Stimulated activated CD8-positive, alpha-beta memory T cell treated with anti-CD3 and anti-CD28 coated beads, Interleukin-7, amount 100 ng/mL, for 1 hour (primary cell): ENCODE data around the gene ARHGAP24.

ENCODE experiments used
- DNase-seq, 2 donors: peaks; one replicate each; pipeline ENCODE4 v3.0.0-alpha.2; 2020; ENCODE audit warnings: low read depth in 2 of 2

The ARHGAP24 gene

DNA sequence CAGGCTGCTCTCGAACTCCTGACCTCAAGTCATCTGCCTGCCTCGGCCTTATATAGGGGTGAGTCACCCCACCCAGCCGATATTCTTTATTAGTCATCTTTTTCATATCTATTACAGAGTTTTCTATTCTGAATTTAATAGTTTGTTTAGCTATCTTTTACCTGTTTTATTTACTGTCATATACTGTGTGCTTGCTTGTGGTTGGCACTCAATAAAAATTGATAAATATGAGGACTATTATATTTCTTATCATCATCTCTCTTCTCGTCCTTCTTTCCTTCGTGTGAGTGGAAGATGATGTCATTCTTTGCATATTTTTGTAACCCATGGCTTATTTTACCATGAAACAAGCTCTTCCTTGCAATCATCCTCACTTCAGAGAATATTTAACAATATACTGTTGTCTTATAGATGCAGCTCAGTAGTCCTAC is 265.5 kb downstream of the ARHGAP24 start:
- DNase-seq = no peak

DNA sequence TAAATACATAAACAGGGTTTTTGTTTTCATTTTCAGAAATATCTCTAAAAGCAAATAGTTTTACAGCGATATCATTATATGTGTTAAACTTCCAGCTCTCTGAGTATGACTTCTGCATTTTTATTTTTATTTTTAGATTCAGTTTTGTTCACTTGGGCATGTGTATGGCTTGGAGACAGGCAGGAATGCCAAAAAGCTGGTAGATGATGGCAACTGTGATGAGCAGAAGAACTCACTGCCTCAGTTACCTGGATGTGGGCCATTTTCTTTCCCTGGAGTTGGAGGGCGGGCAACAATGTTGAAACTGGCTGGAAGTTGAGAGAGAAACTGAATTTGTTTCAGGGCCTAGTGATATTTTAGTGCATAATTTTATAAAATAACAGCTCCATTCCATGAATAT is 266.4 kb downstream of the ARHGAP24 start:
- no peak for DNase-seq

DNA sequence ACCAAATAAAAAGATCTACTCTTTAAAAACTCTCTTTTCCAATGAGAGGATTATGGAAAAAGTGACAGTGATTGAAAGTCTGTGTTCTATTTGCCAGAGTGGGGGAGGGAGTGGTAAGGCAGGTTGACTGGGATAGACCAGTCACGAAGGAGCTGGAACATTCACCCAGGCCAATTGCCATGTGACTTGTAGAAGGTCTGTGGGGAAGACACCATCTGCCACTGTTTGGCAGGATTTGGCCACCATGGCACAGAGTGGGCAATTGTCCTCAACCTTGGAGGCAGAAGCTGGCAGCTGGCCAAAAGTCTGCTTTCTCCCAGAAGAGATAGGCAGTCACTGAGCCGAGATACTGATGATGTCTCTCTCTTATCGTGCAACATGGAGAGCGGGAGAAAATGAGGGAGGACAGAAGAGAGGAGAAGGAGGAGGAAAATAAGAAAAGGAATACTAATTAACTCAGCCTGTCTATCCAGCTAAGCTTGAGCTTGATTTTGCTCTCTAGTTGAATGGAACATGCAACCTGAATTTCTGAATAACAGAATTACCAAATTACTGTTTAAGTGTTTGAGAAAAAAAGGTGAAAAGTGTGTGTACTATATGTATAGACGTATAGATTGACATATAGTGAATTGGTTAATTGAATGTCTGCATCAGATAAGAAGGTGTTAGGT is 267.1 kb downstream of the ARHGAP24 start:
- DNase-seq = no peak

DNA sequence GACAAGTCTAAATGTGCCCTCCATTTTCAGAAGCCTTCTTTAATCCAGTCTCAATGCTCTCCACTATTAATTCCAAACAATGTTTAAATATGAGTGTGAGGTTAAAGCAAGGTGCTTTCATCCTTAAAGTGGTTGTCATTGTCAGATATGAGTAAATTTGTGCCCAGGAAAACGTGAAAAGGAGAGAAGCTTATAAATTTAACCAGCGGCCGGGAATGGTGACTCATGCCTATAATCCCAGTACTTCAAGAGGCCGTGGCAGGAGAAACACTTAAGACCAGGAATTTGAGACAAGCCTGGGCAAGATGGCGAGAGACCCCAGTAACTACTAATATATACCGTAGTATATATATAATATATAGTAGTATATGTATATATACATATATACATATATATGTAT is 270.0 kb downstream of the ARHGAP24 start:
- no peak for DNase-seq

DNA sequence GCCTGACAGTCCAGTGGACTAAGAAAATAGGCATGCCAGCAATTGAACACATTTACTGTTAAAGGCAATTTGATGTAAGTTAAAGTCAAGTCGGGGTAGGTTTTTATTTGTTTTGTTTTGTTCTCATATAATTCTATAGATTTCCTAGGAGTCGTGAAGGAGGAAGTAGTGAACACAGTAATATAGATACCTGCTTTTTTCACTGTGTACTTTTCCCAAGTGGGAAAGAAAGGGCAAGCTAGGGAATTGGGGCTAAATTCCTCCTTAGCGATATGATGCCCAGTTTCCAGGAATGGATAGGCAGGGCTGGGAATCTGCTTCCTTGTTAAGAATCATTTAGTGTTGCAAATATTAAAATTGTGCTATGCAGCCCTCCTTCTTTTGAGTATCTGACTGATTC is 271.0 kb downstream of the ARHGAP24 start:
- no peak for DNase-seq

DNA sequence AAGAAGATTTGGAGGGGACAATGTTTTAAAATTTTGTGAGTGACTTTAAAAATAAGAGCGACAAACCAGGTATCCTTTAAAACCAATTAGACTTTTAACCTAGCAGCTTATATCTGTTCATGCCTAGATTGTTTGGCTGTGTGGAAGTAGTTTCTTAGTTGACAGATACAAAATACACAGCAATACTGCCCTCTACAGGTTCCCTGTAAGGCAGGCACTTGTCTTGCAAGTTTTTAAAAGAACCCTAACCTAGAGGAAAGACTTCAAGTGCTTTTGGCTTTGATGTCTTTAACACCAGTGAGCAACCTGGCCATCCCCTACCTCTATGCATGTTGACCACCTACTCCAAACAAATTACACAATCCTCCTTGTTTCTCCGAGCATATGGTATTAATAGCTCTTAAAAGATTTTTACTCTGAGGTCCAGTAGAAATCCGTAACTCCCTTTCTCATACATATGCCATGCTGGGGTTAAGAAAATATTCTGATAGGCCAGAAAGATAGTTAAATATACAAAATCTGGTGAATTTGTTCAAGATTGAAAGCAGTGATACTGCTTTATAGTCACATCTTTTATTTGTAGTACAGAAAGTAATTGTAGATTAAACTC is 273.0 kb downstream of the ARHGAP24 start:
- DNase-seq = no peak

DNA sequence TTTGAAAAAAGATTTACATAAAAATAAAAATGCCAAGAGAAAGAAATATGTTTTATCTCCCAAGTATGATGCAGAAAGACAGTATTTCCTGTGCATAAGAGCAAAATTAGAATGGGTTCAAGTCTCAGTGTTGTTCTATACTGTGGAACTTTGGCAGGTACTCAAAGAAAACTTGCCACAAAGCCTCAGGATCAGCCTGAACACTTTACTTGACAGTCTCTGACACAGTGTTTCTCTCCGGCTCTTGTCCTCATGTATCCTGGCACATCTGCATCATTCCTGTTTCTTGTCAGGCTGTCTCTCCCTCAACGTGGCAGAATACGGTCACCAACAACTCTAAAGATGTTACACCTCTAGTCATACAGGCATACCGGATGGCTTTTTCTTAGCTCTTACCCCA is 273.7 kb downstream of the ARHGAP24 start:
- DNase-seq = no peak

DNA sequence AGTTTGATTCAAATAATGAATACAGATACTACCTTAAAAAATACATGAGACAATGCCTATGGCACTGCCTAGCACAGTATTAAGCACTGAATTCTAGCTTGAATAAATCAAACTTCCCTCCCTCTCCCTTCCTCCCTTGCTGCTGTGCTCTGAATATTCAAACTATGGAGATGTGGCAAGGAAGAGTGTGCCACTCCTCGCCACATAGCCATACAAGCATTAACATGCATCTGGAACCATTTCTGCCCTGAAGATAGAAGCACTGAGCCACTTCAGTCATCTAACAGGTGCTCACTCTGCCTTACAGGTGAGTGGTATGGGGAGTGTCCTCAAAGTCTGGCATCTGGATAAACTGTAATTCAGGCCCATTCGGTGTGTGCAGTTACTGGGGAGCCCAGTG is 276.9 kb downstream of the ARHGAP24 start:
- DNase-seq = no peak

DNA sequence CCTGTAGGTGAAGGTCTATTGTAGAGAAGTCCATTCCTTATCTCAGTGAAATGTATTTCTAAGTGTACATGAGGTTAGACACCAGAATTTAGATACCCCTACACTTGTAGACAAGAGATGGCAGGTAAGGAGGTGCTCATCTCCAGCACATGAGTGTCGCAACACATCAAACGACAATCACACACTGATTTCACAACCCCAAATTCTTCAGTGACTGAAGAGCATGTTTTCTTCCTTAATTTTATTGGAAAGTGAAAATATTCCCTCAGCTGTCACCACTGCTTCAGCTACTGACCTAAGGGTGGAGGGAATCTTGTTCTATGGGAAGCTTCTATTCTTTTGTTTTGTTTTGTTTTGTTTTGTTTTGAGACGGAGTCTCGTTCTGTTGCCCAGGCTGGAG is 280.3 kb downstream of the ARHGAP24 start:
- no peak for DNase-seq

DNA sequence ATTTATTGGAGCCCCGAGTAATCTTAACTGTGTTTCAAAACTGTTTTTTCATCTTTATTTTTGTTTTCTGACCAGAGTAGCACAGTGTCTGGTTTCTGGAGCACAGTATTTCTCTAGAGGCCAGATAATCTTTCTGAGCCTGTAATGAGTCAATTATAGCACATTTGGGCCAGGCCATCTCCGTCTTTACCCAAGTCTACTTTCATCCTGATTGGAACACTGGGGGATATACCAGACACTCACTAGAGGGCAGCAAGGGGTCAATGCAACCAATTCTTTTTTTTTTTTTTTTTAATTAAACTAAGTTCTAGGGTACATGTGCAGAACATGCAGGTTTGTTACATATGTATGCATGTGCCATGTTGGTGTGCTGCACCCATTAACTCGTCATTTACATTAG is 282.0 kb downstream of the ARHGAP24 start:
- DNase-seq = no peak

DNA sequence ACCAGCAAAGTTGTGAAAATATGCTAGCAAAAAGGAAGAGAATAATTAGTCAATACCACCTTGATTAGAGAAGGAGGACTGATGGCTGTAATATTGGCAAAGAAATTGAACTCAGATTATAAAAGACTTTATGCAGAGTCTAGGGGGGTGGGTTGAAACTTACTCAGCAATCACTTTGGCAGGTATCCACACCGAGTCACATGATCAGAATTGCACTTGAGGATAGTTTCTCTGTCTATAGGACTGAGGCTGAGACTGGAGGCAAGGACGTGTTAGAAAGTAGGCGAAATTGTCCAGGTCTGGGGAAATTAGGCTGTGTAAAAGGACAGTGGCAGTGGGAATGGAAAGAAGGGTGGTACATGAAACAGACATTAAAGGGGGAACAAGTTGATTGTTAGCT is 284.4 kb downstream of the ARHGAP24 start:
- DNase-seq = no peak

DNA sequence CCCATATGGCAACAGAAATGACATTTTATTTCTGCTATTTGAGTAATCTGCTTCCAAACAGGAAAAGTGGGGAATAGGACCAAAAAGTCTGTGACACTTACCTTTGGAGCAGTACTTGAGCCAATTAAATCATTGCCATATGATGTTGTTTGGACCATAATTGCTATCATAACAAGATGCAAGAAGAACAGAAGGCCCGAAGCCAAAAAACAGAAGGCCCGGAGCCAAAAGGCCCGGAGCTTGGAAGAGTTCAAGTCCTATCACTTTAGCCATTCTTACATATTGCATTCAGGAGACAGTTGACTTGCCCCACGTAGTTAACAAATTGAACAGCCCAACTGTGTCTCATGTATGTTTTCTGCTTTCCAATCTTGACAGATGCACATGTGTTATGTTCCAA is 285.6 kb downstream of the ARHGAP24 start:
- DNase-seq = no peak

DNA sequence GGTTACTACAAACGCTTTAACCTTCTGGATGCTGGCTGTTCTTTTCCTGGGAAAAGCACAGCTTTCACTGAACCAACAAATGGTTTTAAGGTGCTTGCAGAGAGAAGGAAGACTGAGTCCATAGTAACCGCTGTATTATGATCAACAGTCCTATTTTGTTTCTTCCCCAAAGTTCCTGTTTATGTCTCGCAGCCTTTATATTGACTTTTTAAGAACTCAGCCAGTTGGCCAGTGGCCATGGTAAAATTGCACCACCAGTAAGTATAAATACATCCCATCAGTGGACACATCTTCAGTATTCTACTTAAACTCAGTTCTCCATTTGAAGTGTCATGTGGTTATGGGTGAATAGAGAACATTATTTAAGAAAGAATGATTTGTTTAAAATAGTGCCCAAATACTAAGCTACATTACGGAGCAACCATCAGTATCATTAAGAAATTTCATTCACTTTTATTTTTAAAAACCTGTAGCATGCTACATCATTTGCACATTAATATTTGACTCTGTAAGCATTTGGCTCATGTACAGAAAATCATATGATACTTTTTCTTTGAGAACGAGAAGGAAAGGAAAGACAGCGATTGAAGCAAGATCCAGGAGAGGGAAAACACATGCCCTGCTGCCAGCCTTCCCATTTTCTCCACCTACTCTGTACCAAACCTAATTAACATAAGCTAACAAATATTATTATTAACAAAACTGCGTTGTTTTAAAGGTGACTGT is 287.0 kb downstream of the ARHGAP24 start:
- DNase-seq = no peak

DNA sequence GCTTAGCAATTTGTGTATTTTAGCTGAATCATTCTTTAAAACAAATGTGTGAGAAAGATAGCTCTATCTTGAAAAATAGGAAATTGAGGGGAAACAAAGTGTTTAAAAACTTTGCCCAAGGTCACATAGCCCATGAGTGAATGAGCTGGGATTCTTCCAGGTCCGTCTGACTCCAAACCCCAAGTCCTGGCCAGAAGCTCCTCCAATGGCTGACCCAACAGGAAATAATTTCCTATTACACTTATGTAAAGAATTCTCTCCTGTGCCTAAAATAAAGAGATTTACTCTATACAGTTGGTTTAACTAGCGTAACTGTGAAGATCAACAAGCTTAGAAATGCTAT is 287.6 kb downstream of the ARHGAP24 start:
- DNase-seq = no peak

DNA sequence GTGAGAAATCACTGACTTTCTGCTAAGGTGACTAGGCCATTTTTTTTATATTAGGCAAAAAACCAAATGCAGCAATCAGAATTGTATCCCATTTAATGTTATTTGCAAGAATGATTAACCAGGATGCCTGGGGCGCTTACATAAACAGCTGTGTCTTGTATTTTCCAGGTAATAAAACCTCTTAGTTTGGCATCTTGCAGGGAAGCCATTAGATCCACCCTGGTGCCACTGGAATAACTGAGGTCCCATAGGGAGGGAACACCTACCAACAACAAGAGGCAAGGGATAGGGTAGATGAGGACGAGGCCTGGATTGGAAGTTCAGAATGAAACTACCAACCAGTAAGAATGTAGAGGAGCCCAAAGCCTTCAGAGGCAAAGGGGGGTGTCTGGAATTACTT is 288.3 kb downstream of the ARHGAP24 start:
- DNase-seq = no peak

DNA sequence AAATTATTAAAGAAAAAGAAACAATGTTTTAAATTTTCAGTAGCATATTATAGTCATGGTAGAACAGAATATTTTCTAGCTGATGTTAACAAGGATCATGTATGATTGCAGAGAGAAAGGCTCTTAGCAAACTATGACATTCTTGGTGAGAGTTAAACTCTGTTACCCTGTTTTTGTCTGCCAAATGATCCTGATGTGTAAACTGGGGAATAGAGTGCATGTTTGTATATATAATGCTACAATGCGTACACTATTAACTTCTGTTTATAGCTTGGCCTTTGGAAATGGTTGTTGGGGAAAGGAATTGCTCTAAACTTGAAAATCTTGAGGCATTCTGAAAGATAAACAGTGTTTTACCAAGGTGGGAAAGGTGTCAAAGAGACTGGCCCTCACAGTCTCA is 292.7 kb downstream of the ARHGAP24 start:
- DNase-seq = no peak

DNA sequence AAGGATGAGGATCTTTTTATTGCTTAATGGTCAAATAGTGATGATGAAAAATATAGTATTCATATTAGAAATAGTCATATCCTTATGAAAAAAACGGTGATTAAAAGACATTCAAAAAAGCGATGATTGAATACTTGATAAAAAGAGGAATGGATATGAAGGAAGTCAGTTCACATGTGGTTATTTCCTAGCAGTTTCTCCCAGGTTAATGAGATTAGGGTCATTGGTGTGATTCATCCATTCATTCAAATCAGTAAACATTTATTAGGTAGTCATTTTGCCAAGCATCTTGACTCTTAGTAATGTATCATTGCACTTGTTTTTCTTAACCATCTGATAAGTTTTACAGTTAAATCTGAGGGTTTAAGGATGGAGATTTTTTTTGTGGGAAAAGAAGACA is 294.1 kb downstream of the ARHGAP24 start:
- DNase-seq = no peak

DNA sequence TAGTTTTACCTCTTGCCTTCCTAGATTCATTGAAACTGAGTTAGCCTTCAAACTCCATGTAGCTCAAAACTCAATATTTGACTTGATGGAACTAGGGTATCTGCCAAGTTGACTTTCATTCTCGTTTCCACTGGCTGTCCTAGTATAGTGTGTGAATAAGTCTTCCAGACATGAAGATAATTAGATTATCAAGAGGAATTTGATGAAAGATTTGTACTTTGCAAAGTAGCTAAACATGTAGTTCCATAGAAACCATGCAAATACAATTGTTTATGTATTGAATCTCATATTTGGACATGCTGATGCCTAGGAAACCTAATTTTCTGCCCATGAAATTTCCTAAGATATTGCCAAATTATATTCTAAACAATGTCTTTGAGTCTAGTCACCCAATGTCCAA is 297.5 kb downstream of the ARHGAP24 start:
- DNase-seq = no peak

DNA sequence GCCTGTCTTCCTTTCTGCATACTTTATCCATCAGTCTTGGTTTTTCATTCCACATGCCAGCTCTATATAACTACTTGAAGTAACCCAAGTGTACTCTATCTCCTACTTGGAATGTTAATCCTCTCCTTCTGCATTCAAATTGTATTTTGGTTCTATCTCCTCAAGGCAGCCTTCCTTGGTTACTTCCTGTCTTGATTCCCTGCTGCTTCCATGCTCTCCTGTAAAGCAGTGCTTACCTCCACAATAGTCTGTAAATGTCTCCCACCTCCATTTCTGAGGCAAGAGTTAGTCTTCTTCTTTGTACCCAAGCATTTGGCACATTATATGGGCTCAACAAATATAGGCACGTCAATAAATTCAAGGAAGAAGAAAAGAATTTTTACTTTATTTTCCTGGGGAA is 298.4 kb downstream of the ARHGAP24 start:
- no peak for DNase-seq

DNA sequence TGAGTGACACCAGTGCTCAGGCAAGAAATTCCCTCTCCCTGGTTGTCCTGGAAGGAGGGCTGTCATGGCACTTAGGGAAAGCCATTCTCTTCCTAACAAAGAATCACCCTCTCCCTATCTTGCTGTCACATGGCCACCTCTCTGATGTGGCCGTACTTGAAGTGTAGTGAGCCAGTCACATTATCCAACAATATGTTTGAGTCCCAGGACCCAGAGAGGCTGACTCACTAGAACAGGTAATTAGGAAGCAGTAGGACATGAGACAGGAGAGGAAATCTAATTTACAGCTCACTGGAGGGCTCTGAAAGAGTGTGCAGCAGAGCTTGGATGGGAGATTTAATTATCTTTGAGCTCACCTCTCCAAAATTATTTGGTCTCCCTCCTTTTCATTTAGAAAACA is 299.1 kb downstream of the ARHGAP24 start:
- DNase-seq = no peak

DNA sequence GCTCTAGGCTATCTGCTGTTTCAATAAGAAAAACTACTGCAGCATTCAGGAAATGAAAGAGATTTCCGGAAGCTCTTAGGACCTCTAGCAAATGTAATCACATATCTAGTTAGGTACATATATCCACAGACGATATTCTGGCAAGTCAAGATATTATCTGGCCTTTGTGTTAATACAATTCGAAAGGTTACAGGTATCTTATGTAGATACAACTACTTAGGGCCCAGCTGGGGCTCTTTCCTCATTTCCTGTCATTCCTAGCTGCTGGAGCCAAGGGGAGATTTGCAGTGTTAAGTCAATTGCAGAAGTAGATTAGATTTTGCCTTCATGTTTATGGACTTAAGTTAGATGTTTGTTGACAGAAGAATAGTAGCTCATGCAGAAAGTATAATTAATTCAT is 299.5 kb downstream of the ARHGAP24 start:
- DNase-seq = no peak

DNA sequence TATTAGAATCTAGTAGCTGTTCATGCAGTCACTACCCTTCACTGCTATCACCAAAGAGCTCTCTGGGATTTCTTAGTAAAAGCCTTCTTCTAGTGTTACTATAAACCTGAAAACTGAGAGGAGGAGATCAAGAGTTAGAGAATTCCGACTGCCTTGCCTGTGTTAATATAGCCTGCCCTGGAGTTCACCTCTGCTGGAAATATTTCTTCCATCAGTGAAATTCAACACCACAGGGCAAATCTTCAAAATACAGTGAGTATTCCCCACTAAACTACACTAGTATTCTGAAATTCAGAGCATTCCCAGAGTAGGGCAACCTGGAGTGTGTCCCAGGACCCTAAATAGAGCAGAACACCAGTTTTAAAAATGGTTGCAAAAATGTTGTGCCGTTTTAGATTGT is 301.1 kb downstream of the ARHGAP24 start:
- DNase-seq = no peak

DNA sequence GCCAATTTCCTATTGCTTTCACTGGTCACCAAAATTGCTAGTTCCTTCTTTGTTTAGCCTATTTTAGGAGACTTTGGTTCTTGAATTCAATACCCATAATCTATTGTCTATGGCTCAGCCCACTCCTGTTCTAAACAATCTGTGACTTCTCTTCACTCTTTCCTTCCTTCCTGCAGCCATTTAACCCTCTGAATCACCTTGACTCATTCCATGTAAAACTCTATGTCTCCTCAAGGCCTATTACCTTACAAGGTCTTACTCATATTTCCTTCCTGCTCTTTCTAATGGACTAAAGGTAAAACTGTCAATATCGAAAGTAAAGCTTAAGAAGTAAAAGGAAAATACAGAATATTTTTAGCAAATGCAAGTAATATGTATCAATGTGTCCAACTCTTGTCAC is 301.6 kb downstream of the ARHGAP24 start:
- no peak for DNase-seq
